GM18519 (cell line): Measurements from ENCODE around the gene MFSD12.

Source experiments
- ATAC-seq: cut with Tn5 transposase; IDR thresholded peaks from one replicate; pipeline ENCODE4 v1.9.1; 2021; ENCODE audit warnings: mild to moderate bottlenecking, moderate library complexity; ENCODE audit not compliant: unreplicated experiment, low FRiP score

MFSD12 gene

DNA sequence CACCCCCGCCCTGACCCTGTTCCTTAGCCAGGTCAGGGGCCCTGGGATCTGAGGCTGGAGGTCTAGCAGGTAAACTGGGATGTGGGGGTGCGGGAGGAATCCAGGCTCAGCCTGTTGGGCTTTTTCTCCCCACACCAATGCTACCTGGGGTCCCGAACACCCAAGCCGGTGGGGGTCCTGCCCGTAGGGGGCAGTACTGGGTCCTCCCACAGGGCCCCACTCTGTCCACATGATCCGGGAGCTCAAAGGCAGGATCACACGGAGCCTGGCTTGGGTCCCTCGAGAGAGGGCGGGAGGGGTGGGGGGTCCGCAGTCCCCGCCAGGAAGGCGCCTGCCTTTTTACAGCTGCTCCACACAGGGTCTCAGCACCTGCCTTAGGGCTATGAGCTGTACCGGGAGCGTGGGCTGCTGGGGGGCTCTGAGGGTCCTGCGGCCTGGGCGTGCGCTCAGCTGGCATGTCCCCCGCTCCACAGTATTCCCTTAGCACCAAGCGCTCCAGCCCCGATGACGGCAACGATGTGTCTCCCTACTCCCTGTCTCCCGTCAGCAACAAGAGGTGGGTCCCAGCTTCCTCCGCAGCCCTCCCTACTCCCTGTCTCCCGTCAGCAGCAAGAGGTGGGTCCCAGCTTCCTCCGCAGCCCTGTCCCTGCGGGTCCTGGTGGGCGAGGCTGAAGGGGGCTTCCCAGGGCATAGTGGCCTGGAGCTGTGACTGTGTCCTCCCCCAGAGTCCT, 30.7 kb downstream of the MFSD12 start:
- no peak for ATAC-seq

DNA sequence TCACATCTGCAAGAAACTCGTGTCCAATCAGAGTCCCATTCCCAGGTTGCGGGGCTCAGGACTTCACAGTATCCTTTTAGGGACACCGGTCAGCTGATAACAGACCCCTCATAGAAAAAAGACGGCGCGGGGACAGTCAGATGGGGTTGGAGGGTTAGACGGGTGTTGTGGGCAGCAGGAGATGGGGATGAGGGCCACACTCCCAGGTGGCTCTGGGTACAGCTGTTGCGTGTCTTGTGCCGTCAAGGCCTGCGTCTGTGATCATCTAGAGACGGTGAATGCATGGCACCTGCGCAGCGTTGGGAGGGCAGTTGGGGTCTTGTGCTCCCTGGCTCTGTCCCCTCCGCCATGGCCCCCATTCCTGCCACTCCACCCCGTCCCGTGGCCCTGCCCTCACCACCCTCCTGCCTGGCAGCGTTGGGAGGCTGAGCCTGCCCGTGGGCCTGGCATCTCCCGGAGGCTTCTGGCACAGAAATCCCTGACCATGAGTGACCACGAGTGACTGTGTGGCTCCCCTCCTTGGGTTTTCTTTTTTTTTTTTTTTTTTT, 32.4 kb downstream of the MFSD12 start:
- no peak for ATAC-seq

DNA sequence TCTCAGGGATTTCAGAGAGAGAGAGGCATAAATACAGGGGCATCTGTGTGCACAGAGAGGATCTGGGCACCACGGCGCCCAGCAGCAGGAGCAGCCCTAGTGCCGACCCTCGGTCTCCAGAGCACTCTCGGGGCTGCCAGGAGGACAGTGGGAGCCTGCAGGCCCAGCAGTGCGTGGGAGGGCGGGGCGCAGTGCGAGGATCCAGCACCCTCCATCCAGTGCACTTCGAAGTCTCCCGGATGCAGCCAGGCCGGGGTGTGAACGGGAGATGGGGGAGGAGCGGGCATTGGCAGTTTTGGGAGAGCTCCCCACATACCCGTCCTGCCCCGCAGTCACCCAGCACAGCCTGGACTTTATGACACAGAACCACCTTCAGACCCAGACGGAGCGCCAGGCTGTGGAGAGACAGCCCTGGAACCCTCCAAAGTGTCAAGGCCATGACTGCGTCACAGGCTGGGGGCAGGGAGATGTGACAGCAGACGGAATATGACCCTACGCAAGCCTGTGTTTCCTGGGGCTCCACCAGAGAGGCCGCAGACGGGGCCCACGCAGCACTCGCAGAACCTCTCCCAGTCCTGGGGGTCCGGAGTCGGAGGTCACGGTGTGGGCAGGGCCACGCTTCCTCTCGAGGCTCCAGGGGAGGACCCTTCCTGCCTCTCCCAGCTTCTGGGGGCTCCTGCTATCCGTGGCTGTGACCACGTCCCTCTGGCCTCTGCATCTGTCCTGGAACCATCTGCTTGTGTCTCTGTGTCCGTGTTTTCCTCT, 33.1 kb downstream of the MFSD12 start:
- ATAC-seq: no peak

DNA sequence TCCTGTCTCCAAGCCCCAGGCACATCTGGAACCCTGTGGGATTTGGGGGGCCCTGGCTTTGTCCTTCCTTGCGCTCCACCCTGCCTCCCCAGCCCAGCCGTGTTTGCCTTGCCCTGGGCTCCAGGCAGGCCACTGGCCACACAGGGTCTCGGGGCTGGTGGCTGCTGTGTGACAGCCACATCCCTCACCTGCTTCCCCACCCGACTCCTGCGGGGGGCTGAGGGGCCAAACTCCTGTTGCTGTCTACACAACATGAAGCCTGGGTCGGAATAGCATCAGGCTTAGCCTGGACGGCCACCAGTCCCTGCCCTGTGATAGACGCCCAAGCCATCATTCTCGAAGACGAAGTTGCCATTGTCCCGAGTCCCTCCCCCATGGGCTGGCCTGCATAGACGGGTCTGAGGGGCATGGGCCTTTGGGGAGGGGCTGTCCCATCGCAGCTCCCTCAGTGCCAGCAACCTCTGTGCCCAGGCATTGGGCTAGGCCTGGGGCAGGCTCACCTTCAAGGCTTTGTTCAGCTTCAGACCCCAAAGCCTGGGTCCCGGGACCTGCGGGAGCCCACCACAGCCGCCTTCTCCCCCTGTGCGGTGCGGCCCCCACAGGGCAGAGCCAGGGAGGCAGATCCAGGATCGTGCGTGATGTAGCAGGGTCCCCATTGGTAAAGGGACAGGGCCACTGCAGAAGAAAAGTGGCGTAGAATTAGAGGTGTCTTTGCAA, 33.9 kb downstream of the MFSD12 start:
- no peak for ATAC-seq

DNA sequence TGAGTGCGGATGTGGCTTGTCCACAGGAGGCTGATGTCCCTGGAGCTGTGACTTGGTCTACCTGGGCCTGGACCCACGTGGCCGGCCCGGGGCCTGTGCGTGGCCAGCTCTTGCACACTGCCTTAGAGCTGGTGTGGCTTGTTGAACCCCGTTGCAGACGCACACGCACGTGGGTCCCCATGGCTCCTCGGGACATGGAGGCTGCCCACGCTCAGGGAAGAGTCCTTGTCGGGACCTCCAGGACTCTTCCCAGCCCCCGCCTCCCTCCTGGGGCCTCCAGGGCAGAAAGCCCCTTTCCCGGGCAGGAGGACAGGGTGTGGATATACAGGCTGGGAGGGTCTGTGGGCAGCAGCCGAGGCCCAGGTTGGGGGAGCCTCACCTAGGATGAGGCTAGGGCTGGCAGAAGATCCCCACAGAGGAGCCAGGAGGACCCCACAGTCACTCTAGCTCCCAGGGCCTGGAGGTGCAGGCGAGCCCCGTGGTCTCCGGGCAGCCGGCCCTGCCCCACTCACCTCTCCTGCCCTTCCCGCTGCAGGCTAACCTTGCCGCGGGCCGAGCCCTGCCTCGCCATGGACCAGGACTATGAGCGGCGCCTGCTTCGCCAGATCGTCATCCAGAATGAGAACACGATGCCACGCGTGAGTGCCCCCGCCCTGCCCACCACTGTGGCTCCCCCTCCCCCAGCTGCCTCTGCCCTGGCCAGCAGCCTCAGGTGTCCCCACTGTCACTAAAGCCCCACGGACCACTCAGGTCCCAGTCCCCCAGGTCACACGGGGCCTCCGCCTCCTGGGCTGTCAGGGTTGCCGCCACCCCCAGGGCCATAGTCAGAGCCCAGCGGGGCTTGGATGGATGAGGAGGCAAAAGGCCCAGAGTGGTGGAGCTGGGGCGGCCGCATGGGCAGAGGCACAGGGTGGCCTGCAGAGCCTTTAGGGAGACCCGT, 34.7 kb downstream of the MFSD12 start:
- no peak for ATAC-seq

DNA sequence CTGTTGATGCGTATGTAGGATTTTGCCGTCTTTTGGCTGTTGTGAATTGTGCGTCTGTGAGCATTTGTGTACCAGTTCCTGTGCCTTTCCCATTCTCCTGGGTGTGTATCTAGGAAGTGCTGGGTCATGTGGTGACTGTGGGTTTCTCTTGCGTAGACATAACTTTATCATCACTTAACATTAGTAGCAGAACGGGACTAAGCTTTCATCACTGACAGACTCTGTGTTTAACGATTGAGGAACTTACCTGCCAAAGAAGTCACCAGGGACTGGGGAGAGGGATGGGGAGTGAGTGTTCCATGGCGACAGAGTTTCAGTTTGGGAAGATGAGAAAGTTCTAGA, 36.3 kb downstream of the MFSD12 start:
- ATAC-seq: no peak

DNA sequence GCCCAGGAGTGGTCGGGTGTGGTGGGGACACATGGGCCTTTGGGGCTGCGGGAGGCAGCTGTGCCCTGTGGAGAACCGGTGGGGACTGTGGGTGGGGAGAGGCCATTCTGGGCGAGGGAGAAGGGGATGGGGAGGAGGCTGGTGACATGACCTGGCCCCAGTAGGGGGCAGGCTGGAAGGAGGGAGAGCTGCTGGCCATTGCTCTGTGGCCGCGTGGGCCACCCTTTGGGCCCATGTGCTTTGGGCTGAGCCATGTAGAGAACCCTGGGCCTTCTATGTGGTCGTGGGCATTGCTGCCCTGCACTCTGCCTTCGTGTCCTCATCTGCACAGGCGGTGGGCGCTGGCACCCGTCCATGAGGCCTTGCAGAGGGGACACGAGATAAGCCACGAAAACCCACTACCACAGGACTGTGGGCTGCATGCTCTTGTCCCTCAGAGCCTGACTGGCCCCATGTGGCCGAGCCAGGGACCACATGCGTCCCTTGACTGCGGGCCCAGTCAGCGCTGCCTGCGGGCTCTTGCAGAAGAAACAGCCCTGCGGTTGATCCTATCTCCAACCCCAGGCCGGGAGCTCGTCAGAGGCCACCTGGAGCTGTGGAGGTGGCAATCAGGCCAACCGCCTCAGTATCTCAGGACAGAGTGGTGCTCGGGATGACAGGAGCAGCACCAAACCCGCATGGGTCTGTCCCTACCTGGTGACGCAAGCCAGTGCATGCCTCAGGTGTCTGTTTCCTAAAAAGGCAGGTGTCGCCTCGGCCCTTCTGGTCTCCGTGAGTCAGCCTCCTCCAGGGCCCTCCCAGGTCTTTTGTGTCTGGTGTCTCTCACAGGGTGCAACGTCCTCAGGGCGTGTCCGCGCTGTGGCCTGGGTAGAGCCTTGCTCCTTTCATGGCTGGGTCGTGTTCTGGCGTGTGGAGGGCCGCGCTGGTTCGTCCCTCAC, 37.0 kb downstream of the MFSD12 start:
- ATAC-seq: no peak

DNA sequence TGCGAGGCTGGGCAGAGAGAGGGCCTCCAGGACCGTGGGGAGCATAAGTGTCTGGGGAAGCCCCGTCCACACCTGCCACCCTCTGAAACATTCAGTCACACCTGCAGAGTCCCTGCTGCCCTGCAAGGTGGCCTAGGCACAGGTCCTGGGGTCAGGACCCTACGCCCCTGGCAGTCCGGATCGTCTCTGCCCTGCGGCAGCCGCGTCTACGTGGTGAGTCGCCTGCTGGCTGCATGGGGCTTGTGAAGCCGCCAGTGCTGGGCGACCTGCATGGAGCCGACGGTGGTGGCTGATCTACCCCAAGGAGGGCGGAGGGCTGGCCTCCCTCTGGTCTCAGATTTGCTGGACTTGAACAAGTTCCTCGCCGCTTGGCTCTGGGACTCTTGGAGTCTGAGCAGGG, 38.3 kb downstream of the MFSD12 start:
- no peak for ATAC-seq

DNA sequence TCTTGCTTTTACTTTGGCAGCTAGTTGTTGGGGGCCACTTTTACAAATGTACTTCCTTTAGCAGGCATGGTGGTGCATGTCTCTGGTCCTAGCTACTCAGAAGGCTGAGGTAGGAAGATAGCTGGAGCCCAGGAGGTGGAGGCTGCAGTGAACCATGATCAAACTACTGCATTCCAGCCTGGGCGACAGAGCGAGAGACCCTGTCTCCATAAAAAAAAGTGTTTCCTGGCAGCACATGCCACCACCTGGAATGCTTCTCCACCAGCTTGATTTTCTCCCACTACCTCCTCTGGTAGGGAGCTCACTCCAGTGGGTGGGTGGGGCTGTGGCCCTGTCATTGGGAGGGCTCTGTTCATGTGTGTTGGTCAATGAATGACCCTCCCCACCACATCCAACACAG, 38.7 kb downstream of the MFSD12 start:
- no peak for ATAC-seq

DNA sequence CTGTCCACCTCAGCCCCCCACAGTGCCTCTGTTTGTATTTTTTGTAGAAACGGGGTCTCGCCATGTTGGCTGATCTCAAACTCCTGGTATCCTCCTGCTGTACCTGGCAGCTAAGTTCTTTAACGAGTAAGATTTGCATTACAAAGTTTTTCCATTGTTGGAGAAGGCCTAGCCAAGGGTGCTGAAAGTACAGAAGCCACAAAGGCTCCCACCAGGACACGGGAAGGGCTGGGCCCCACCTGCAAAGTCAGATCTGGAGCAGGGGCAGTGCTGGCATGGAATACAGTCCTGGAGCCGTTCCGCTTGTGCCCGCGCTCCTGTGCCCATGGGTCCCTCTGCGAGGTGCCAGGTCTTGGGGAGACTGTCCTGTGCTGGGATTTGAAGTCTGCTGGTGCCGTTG, 39.1 kb downstream of the MFSD12 start:
- no peak for ATAC-seq

DNA sequence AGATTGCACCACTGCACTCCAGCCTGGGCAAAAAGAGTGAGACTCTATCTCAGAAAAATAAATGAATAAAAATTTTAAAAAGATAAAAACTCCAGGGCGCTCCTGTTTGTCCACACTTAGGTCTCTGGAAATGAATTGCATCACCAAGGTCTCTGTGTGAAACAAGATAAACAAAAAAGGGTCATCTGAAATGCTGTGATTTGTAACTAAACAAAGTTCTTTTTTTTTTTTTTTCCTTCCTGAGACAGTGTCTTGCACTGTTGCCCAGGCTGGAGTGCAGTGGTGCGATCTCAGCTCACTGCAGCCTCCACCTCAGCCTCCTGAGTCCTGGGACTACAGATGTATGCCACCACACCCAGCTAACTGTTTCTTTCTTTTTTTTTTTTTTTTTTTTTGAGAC, 39.7 kb downstream of the MFSD12 start:
- no peak for ATAC-seq

DNA sequence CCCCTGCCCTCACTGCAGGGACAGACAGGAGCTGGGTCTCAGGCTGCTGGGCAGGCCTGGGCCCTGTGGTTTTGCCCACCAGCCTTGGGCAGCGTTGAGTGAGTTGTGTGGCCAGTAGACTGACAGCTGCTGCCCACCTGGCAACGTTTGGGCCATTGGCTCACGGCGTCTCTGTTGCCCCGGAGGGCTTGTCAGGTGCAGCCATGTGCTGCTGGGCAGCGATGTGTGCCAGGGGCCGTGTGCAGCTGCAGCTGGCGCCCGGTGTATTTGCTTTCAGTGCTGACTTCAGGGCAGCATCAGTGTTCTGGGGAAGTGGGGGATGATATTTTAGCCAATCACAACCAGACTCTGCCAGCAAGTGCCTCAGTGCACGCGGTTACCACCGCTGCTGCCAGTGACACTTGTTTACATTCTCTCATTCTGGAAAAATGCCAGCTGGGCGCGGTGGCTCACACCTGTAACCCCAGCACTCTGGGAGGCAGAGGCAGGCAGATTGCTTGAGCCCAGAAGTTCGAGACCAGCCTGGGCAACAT, 40.6 kb downstream of the MFSD12 start:
- no peak for ATAC-seq

DNA sequence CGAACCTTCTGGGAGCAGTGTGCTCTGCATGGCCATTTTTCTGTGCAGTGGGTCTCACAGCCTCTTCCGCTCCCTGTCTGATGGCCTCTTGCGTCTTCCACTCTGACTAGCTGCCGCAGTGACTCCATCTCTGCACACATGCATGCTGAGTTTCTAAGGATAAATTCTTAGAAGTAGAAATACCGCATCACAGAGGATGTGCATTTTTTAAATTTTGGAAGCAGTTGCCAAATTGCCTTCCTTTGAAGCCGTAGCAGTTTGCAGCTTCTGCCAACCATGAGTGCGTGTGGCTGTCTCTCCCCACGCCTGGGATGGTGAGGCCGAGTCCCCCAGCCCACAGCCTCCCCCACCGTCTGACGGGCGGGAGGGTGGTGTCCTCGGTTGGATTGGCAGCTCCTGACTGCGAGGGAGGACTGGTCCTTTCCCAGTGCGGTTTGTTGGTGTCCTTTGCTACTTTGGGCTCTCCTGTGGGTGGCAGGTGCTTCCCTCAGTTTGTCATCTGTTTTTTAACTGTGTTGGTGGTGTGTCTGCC, 41.4 kb downstream of the MFSD12 start:
- ATAC-seq: no peak

DNA sequence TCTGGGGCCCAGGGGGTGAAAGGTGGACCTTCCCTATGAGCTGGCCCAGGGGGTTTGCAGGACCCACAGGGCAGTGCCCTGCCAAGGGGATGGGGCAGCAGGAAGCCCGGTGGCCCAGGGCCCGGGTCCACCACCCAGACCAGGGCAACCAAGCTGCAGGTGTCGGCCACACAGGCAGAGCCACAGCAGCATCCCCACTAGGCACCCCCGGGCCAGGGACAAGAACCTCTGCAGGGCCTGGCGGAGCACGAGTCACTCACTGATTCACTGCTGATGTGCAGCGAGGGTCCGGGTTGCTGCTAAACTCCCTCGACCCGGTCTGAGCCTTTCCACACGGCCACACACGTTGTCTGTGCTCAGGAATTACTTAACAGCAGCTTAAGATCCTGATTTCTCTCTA, 42.5 kb downstream of the MFSD12 start:
- no peak for ATAC-seq

DNA sequence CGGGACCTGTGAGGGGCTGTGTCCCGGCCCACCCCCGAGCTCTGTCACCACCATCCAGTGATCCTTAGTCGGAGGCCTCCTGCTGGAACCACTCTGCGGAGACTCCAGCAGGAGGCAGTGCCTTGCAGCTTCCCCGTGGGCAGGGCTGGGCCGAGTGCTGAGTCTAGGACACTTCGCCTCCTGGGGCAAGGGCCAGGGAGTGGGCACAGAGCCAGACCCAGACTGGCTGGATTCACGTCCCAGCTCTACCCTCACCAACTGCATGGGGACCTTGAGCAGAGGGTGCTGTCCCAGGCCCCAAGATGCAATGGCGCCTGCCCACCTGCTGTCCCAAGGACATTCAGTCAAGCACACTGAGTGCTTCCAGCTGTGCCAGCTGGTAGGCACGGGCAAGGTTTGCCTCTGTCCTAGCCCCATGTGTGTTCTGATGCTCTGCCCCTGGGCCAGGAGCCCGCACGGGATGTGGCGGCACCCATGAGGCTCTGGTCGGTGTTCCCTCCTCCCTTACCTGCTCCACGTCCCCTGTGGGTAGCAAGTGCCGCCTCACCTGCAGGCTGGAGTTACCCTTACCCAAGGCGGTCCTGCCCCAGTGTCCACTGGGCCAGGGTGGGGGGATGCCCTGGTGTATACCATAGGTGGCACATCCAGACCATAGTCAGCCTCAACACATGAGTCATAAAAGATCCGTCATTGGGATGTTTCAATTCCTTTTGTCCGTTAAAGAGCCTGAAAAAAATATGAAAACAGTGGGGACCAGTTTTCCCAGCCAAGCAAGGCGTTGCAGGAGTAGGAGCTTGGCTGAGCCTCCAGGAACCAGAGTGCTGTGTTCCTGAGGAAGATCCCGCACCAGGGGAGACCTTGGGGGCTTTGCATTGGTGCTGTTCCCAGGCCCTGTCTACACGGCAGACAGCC, 43.9 kb downstream of the MFSD12 start:
- ATAC-seq: no peak

DNA sequence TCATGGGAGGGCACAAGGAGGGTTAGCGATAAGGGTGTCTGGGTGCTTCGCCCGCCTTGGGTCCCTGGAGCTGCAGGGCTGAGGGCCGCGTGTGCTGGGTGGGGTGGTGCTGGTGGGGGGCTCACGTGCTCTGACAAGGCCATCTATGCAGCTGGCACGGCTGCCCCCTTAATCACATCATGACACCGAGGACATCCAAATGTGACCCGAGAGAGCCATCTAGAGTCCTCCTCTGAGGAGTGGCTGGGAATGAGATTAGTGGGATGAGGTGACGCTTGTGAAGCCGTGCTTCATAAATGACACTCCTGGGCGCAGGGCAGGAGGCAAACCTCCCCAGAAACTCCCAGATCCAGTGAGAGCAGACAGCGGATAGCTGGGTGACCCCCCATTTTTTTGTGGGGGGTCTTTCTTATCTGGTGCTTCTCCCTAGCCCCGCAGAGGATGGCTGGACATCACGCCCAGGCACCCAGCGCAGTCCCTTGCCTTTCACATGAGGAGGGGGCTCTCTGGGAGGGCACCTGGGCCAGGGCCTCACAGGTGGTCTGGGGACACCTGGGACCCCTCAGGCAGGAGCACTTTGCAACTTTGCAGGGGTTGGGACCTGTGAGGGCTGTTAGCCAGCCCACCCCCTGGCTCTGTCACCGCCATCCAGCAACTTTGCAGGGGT, 44.7 kb downstream of the MFSD12 start:
- ATAC-seq: no peak
